Embryonic facial prominence (tissue), 1 donor: ENCODE results near the gene ADARB2.

ENCODE experiments used
- DNase-seq: peaks from one replicate; pipeline ENCODE4 v3.0.0-alpha.2; 2016; ENCODE audit errors: extremely low spot score

Gene ADARB2

GRCh38 chr10:1595726-1596125 is 141.6 kb downstream of the ADARB2 start:
- DNase-seq = no peak

DNA sequence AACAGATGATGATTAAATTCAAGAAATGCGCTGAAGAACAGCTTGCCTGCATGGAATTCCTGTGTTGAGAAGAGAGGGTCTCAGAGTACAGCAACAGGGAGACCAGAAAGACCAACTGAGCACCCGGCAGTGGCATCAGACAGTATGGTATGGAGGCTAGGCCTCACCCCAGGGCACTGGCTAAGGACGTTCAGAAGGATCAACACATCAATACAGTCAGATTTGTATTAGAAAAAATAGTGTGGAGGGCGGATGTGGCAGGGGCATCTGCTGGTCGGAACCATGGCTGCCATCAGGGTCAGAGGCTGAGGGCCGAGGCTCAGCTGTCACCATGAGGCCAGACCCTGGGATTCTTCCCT is 142.1 kb downstream of the ADARB2 start:
- DNase-seq = no peak

GRCh38 chr10:1594372-1595241 is 142.7 kb downstream of the ADARB2 start:
- DNase-seq = no peak

- DNase-seq = no peak
Observed at GRCh38 chr10:1591742-1592141, 145.6 kb downstream of the ADARB2 start.

DNA sequence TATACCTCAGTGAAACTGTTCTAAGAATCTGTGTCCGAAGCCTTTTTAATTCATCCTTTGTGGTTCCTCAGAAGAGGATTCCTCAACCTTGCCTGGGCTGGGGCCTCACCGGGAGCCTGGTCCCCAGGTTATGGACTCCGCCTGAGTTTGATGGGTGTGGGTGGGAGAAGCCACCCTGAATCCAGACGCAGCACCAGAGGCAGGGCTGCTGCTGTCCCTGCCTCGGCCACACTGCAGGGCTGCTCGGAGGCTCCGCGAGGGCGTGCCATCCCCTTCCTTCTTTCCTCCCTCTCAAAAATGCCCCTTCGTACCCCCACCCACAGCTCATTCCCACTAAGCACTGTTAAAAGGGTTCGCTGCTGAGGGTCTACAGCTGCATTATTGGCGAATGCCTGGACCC is 146.3 kb downstream of the ADARB2 start:
- DNase-seq = no peak

GRCh38 chr10:1589257-1589656 is 148.1 kb downstream of the ADARB2 start:
- no peak for DNase-seq

- DNase-seq = no peak
Observed at GRCh38 chr10:1582739-1583138, 154.6 kb downstream of the ADARB2 start.

- DNase-seq = no peak
Observed at GRCh38 chr10:1581189-1581588, 156.1 kb downstream of the ADARB2 start.

DNA sequence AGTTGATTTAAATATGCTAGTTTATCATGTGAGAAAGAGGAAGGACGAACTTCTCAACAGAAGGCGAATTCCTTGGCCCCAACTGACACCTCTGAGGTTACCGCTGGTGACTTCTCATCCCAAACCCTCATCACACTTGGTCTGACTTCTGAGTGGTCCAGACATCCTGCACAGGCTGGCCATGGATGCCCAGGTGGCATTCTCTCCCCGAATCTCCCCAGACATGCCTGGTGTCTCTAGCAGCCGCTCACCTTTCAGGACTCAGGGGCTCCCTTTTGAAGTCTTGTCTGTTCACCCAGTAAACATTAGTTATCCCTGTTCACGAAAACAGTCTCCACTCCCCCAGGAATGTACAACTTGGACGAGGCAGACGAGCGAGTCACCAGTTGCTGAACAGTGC is 157.7 kb downstream of the ADARB2 start:
- DNase-seq = no peak

DNA sequence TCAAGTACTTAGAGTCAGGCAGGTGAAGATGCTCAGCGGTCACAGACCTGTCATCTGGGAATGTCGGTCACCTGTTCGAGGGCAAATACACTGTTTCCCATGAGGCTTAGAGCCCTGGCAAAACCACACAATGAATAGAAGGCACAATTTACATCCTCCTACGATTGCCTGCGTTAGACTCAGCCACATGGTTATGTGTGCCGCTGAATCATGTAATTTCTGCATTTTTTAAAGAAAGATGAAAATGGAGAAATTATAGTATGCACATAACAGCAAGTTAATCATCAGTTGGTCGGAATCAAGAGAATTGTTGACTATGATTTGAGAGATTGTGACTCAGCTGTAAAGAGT is 158.2 kb downstream of the ADARB2 start:
- DNase-seq = no peak

DNA sequence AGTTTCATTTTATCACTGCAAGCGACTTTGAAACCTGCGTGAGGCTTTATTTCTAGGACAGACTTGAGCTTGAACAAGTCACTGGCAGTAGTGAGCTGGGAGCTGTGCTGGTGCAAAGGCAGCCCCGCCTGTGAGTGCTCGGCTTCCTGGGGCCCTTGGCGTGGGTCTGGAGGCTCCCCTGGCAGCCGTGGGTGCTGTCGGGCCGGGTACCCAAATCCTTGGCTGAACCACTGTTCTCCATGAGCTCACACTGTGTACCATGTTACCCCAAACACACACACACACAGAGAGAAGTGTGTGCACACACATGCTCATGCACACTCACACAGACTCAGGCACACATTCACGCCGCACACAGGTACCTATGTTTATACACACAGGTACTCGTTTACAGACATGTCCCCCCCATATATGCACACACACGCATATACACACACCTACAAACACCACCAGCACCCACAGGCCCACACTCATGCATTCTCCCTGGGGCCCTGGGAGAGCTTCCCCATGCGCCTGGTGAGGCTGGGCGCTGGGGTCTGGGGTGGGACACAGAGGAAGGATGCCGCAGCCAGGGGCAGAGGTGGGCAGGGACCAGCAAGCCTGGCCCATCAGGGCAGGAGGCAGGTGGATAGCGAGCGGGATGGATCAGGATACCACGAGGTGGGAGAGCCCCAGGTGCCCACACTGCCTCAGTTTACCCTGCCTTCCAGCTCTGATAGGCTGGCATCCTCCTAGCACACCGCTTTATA is 158.8 kb downstream of the ADARB2 start:
- DNase-seq = no peak

DNA sequence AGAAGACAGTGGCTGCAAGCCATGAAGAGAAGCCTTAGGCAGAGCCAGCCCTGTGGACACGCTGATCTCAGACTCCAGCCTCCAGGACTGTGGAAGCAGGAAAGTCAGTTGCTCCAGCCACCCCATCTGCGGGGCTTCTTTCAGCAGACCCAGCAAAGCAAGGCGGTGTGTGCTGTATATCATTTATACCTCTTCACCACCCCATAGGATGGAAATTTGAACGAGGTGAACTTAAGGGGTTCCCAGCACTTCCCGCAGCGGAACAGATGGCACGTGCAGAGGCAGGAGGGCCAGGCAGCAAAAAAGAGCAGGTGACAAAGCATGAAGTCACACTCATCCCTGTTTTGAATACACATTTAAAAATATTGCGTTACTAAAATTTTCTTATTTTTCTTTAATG is 159.4 kb downstream of the ADARB2 start:
- DNase-seq = no peak

- no peak for DNase-seq
Observed at GRCh38 chr10:1577373-1577770, 160.0 kb downstream of the ADARB2 start.

- DNase-seq = no peak
Observed at GRCh38 chr10:1576467-1577372, 160.6 kb downstream of the ADARB2 start.

DNA sequence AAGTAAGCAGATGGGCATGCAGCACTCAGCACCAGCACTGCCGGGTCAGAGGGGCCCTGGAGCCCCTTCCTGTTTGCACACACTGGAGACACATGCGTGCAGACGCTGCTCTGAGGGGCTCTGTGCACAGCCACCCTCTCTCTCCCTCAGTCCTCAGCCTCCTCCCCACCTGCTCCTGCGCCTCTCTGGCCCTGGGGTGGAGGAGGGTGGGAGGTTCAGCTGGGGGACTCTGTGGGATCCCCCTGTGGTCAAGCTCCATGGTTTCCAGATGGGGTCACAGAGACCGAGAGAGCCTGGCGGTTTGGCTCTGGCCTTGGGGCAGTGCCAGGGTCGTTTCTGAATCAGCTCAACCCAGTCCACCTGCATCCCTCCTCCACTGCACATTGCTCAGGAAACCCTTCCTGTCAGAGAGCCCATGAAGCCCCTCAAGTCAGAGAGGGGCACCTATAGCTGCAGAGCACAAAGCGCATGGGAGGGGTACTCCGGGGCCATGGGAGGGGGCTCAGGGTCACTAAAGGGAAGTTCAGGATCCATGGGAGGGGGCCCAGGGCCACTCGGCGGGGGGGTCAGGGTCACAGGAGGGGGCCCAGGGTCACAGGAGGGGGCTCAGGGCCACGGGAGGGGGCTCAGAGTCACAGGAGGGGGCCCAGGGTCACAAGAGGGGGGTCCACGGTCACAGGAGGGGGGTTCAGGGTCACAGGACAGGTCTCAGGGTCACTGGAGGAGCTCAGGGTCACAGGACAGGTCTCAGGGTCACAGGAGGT is 161.7 kb downstream of the ADARB2 start:
- DNase-seq = no peak

- DNase-seq = no peak
Observed at GRCh38 chr10:1574719-1575118, 162.6 kb downstream of the ADARB2 start.

DNA sequence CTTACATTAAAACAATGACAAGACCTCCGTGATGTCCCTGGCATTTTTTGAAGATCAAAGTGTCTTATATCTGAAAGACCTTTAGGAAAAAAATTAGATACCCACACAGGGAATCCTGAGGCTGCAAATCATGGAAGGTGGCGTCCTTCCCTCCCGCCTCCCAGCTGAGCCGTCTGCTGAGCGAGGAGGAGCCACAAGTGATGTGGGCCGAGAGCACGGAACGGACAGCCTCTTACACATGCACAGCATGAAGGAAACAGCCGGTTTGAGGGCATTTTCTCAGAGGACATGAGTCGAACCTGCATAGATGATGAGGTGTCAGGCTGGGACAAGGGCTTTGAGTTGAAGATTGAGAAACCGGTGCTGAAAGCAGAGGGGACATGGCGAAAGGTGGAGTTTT is 163.3 kb downstream of the ADARB2 start:
- DNase-seq = no peak

GRCh38 chr10:1573334-1573969 is 163.9 kb downstream of the ADARB2 start:
- no peak for DNase-seq

DNA sequence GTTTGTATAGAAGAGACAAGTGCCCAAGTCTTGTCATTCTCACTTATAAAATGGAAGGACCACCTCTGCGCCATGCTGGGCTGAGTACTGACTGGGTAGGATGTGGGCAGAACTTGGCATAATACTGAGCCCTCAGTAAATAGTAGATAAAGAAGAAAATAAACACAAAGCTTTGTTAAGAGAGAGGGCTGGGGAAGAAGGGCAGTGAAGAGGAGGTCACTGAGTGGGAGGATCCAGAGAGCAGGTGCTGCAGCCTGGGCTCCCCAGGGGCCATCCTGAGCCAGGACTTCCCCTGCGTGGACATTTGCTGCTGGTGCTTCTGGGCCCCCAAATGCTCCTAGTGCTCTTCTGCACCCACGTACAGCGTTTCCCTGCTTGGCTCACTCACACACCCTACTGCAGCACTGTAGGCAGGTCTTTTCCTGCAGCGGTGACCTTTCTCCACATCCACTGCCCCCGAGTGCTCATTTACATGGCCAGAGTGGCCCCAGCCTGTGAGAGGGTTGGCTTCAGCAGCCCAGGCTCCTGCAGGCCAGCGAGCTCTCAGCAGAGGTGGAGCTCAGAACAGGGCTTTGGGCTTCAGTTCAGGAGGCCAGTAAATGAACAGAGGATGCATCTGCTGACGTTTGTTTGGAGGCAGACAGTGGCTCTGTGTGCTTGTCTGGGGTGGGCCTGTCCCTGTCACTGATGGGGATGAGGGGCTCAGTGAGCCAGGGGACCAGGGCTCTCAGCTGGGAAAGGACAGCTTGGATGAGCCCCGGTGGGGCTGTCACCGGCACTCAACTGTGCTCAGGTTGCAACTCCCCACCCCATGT is 164.6 kb downstream of the ADARB2 start:
- DNase-seq = no peak

DNA sequence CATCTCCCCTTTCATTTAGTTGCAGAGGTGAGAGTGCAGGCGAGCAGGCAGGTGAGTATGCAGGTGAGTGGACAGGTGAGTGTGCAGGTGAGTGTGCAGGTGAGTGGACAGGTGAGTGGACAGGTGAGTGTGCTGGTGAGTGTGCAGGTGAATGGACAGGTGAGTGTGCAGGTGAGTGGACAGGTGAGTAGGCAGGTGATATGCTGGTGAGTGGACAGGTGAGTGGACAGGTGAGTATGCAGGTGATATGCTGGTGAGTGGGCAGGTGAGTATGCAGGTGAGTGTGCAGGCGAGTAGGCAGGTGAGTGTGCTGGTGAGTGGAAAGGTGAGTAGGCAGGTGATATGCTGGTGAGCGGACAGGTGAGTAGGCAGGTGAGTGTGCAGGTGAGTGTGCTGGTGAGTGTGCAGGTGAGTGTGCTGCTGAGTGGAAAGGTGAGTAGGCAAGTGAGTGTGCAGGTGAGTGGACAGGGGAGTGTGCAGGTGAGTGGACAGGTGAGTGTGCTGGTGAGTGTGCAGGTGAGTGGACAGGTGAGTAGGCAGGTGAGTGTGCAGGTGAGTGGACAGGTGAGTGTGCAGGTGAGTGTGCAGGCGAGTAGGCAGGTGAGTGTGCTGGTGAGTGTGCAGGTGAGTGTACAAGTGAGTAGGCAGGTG is 165.6 kb downstream of the ADARB2 start:
- DNase-seq = no peak
